ENCODE measurements around the gene DIP2C.

Gene DIP2C

GRCh38 chr10:331186-331585, 358.3 kb downstream of the DIP2C start:
- H3K23ac ChIP-seq (ENCODE audit: low read length): no peak overlapping the region
- no peak overlapping the region for H3K4me3 ChIP-seq (ENCODE audit: low read length)
- no peaks in the 10 kb centered on the region for H3K79me1 ChIP-seq (ENCODE audit: low read length)
- no peaks in the 10 kb centered on the region for H3K79me2 ChIP-seq (ENCODE audit: control insufficient read depth, insufficient read depth, low read length)
- no peak overlapping the region for H3K56ac ChIP-seq (ENCODE audit: low read length)
- no peak overlapping the region for H2BK15ac ChIP-seq (replicated peaks; ENCODE audit: low read depth)
- H2AK5ac ChIP-seq (ENCODE audit: low read length): no peak overlapping the region
- H2BK120ac ChIP-seq (ENCODE audit: low read depth, low read length): no peak overlapping the region
- no peak overlapping the region for H3K9ac ChIP-seq (ENCODE audit: low read length)
- no peak for DNase-seq
- no peak overlapping the region for H3K4ac ChIP-seq (ENCODE audit: low read depth, low read length)
- no peak overlapping the region for H3K18ac ChIP-seq (ENCODE audit: low read length)
- no CpG with 5 or more reads among the region's 3 CpGs for WGBS (ENCODE audit: extremely low coverage, insufficient coverage, low lambda C conversion rate)
- no peak overlapping the region for H3K27ac ChIP-seq (ENCODE audit: low read depth, low read length)
- H3K4me2 ChIP-seq (ENCODE audit: low read length): no peak overlapping the region
- no peak overlapping the region for H2BK5ac ChIP-seq (ENCODE audit: low read length)
- H3K4me1 ChIP-seq (ENCODE audit: control insufficient read depth, low read depth, low read length): no peaks in the 10 kb centered on the region
- H3K36me3 ChIP-seq (ENCODE audit: control insufficient read depth, insufficient read depth, low read length): no peaks in the 10 kb centered on the region
- no peak overlapping the region for H4K8ac ChIP-seq (ENCODE audit: low read depth, low read length)
- H4K5ac ChIP-seq (ENCODE audit: low read length): no peak overlapping the region
- no peaks in the 10 kb centered on the region for H3K27me3 ChIP-seq (ENCODE audit: insufficient read depth, low read length, poor library complexity)

DNA sequence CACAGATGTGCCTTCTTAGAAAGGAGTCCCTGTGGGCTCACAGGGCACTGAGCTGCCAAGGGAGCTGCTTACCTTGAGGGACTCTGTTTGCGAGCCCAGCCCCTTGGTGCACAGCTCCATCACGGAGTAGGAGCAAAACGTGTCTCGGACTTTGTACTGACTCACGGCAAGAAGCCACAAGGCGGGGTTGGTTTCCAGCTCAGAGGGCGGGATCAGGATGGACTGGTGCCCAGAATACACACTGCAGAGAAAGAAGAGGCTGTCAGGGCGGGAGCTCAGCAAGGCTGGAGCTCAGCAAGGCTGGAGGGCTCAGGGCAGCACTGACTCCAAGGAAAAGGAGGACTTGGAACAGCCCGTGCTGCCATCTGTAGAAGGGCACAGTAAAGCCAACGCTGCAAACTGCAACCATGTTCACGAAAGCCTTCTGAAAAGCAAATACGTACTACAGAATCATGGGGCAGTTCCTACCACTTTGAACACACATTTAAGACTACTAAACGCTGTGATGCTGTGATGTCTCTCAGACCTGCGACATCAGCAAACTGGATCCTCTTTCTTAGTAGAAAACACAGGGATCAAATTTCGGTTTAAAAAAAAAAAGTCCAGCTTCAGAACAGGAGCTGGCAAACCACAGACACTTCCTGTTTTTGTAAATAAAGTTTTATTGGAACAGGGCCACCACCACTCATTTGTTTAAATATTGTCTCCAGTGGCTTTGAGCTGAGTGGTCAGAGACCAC, 359.9 kb downstream of the DIP2C start:
- Histone ChIP-seq H3K4ac (ENCODE audit: low read depth, low read length) (no peak overlapping the region), H2AK5ac (ENCODE audit: low read length) (no peak overlapping the region), H4K8ac (ENCODE audit: low read depth, low read length) (no peak overlapping the region), H3K27ac (ENCODE audit: low read depth, low read length) (no peak overlapping the region), H3K36me3 (ENCODE audit: control insufficient read depth, insufficient read depth, low read length) (no peaks in the 10 kb centered on the region), H3K4me2 (ENCODE audit: low read length) (no peak overlapping the region), H2BK15ac (replicated peaks; ENCODE audit: low read depth) (no peak overlapping the region), H3K4me3 (ENCODE audit: low read length) (no peak overlapping the region), H3K79me1 (ENCODE audit: low read length) (no peaks in the 10 kb centered on the region), H4K5ac (ENCODE audit: low read length) (no peak overlapping the region), H3K18ac (ENCODE audit: low read length) (no peak overlapping the region), H3K27me3 (ENCODE audit: insufficient read depth, low read length, poor library complexity) (no peaks in the 10 kb centered on the region), H3K23ac (ENCODE audit: low read length) (no peak overlapping the region), H2BK120ac (ENCODE audit: low read depth, low read length) (no peak overlapping the region), H2BK5ac (ENCODE audit: low read length) (no peak overlapping the region), H3K56ac (ENCODE audit: low read length) (peak overlapping the region; percentile 65), H3K9ac (ENCODE audit: low read length) (no peak overlapping the region), H3K4me1 (ENCODE audit: control insufficient read depth, low read depth, low read length) (no peaks in the 10 kb centered on the region), H3K79me2 (ENCODE audit: control insufficient read depth, insufficient read depth, low read length) (no peaks in the 10 kb centered on the region)
- whole genome bisulfite sequencing (ENCODE audit: extremely low coverage, insufficient coverage, low lambda C conversion rate): no CpG with 5 or more reads among the region's 15 CpGs
- peak; percentile 54 for DNase-seq

DNA sequence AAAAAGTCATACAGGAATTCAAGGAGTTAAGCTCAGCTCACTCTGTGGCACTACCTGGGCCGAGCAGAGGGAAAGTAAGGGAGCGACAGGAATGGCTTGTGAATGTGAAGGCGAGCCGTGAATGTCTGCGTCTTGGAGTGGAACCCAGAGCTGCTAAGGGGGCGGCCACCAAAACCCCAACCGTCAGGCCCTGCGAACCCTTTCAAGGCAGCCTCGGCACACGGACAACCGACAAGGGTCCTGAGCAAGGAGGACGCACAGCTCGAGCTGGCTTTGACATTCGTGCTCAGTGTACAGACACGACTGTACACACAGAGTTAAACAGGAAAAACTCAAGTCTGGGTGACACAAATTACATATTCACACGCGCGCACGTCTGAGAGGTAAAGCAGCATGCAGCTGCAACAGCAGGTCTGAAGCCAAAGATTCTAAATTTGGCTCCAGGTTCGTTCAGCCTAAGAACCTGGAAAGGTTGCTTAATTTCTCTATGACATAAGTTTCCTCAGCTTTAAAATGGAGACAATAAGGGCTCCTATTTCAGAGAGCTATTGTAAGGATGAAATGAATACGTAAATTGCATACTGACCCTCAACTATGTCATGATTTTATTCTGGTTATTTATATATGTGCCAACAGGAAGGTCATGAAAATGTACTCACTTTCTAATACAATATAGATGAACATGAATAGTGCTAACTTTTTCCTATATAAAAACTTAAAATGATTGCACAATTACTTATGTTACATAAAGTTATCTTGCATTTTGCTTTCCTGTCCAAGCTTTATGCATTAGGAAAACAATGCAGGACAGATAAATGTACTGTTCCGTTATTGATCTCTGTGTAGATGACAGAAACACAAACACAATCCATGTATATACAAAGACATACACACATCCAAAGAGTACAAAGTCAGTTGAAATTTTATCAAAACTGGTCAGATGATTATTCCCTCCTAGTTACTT, 361.3 kb downstream of the DIP2C start:
- no CpG with 5 or more reads among the region's 22 CpGs for WGBS (ENCODE audit: extremely low coverage, insufficient coverage, low lambda C conversion rate)
- no peak overlapping the region for H3K9ac ChIP-seq (ENCODE audit: low read length)
- H2BK5ac ChIP-seq (ENCODE audit: low read length): no peak overlapping the region
- DNase-seq: no peak
- H3K4me2 ChIP-seq (ENCODE audit: low read length): no peak overlapping the region
- H3K79me2 ChIP-seq (ENCODE audit: control insufficient read depth, insufficient read depth, low read length): no peaks in the 10 kb centered on the region
- no peak overlapping the region for H3K18ac ChIP-seq (ENCODE audit: low read length)
- no peaks in the 10 kb centered on the region for H3K36me3 ChIP-seq (ENCODE audit: control insufficient read depth, insufficient read depth, low read length)
- no peak overlapping the region for H2AK5ac ChIP-seq (ENCODE audit: low read length)
- no peaks in the 10 kb centered on the region for H3K79me1 ChIP-seq (ENCODE audit: low read length)
- H3K4me1 ChIP-seq (ENCODE audit: control insufficient read depth, low read depth, low read length): no peaks in the 10 kb centered on the region
- H3K56ac ChIP-seq (ENCODE audit: low read length): no peak overlapping the region
- no peak overlapping the region for H3K4me3 ChIP-seq (ENCODE audit: low read length)
- no peak overlapping the region for H3K4ac ChIP-seq (ENCODE audit: low read depth, low read length)
- H2BK15ac ChIP-seq (replicated peaks; ENCODE audit: low read depth): no peak overlapping the region
- no peak overlapping the region for H3K27ac ChIP-seq (ENCODE audit: low read depth, low read length)
- no peak overlapping the region for H4K8ac ChIP-seq (ENCODE audit: low read depth, low read length)
- no peak overlapping the region for H3K23ac ChIP-seq (ENCODE audit: low read length)
- no peak overlapping the region for H4K5ac ChIP-seq (ENCODE audit: low read length)
- no peaks in the 10 kb centered on the region for H3K27me3 ChIP-seq (ENCODE audit: insufficient read depth, low read length, poor library complexity)
- H2BK120ac ChIP-seq (ENCODE audit: low read depth, low read length): no peak overlapping the region

DNA sequence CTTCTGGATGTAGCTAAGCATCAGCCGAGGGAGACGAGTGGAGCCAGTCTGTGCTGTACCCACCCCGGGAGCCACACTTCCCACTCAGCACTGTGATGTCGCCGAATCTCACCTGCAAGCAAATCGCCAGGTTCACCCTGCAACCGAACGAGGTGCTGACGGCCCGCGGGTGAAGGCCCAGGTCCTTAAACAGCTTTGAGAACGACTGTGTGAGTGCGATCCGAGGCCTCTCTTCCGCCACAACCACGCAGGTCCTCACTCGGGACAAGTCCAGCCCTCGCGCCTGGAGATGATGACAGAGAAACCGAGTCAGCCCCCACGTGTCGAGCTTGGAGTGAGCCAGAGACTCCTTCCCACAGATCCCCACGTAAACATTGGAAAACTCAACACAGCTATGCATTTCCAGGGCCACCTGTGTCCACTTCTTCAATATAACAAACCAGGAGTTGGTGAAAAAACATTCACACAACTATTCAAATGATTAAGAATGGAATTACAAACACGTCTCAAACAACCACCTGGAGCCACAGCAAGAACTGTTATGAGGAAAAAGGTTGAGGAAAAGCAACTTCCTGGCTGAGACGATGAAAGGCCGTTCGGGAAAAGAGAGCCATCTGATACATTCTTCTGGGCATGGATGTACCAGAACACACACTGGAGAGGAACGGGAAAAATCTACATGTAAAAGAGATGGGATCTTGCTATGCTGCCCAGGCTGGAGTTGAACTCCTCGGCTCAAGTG, 362.4 kb downstream of the DIP2C start:
- H4K5ac ChIP-seq (ENCODE audit: low read length): no peak overlapping the region
- H2AK5ac ChIP-seq (ENCODE audit: low read length): no peak overlapping the region
- no peaks in the 10 kb centered on the region for H3K79me2 ChIP-seq (ENCODE audit: control insufficient read depth, insufficient read depth, low read length)
- no peak overlapping the region for H3K23ac ChIP-seq (ENCODE audit: low read length)
- H3K27me3 ChIP-seq (ENCODE audit: insufficient read depth, low read length, poor library complexity): no peaks in the 10 kb centered on the region
- H3K9ac ChIP-seq (ENCODE audit: low read length): no peak overlapping the region
- no peak overlapping the region for H3K27ac ChIP-seq (ENCODE audit: low read depth, low read length)
- no peaks in the 10 kb centered on the region for H3K4me1 ChIP-seq (ENCODE audit: control insufficient read depth, low read depth, low read length)
- no peak overlapping the region for H3K4me2 ChIP-seq (ENCODE audit: low read length)
- no peak overlapping the region for H3K4me3 ChIP-seq (ENCODE audit: low read length)
- no CpG with 5 or more reads among the region's 29 CpGs for WGBS (ENCODE audit: extremely low coverage, insufficient coverage, low lambda C conversion rate)
- H4K8ac ChIP-seq (ENCODE audit: low read depth, low read length): no peak overlapping the region
- DNase-seq: no peak
- H3K79me1 ChIP-seq (ENCODE audit: low read length): no peaks in the 10 kb centered on the region
- H3K36me3 ChIP-seq (ENCODE audit: control insufficient read depth, insufficient read depth, low read length): no peaks in the 10 kb centered on the region
- H2BK5ac ChIP-seq (ENCODE audit: low read length): no peak overlapping the region
- no peak overlapping the region for H3K4ac ChIP-seq (ENCODE audit: low read depth, low read length)
- no peak overlapping the region for H3K56ac ChIP-seq (ENCODE audit: low read length)
- no peak overlapping the region for H2BK120ac ChIP-seq (ENCODE audit: low read depth, low read length)
- H2BK15ac ChIP-seq (replicated peaks; ENCODE audit: low read depth): no peak overlapping the region
- H3K18ac ChIP-seq (ENCODE audit: low read length): no peak overlapping the region

- no peak for DNase-seq
- no peaks in the 10 kb centered on the region for H3K36me3 ChIP-seq (ENCODE audit: control insufficient read depth, insufficient read depth, low read length)
- H3K79me2 ChIP-seq (ENCODE audit: control insufficient read depth, insufficient read depth, low read length): no peaks in the 10 kb centered on the region
- no CpG with 5 or more reads among the region's 11 CpGs for WGBS (ENCODE audit: extremely low coverage, insufficient coverage, low lambda C conversion rate)
- no peak overlapping the region for H4K8ac ChIP-seq (ENCODE audit: low read depth, low read length)
- no peak overlapping the region for H3K27ac ChIP-seq (ENCODE audit: low read depth, low read length)
- H3K56ac ChIP-seq (ENCODE audit: low read length): no peak overlapping the region
- no peak overlapping the region for H3K23ac ChIP-seq (ENCODE audit: low read length)
- no peak overlapping the region for H3K9ac ChIP-seq (ENCODE audit: low read length)
- H3K4ac ChIP-seq (ENCODE audit: low read depth, low read length): no peak overlapping the region
- H3K79me1 ChIP-seq (ENCODE audit: low read length): no peaks in the 10 kb centered on the region
- no peak overlapping the region for H2AK5ac ChIP-seq (ENCODE audit: low read length)
- H2BK120ac ChIP-seq (ENCODE audit: low read depth, low read length): no peak overlapping the region
- no peak overlapping the region for H2BK15ac ChIP-seq (replicated peaks; ENCODE audit: low read depth)
- H3K27me3 ChIP-seq (ENCODE audit: insufficient read depth, low read length, poor library complexity): no peaks in the 10 kb centered on the region
- H3K4me2 ChIP-seq (ENCODE audit: low read length): no peak overlapping the region
- H3K18ac ChIP-seq (ENCODE audit: low read length): no peak overlapping the region
- H3K4me1 ChIP-seq (ENCODE audit: control insufficient read depth, low read depth, low read length): no peaks in the 10 kb centered on the region
- H3K4me3 ChIP-seq (ENCODE audit: low read length): no peak overlapping the region
- H4K5ac ChIP-seq (ENCODE audit: low read length): no peak overlapping the region
- H2BK5ac ChIP-seq (ENCODE audit: low read length): no peak overlapping the region
These were observed 363.1 kb downstream of the DIP2C start for GRCh38 chr10:326350-326749.
